Effector memory CD8-positive, alpha-beta T cell (primary cell): ENCODE results near the gene PPAN.

ENCODE experiments used
- ATAC-seq: fragments of 150-1000 bp; cut with Tn5 transposase; replicated peaks from 2 replicates; pipeline ENCODE4 v1.10.0; 2021; ENCODE audit warnings: mild to moderate bottlenecking, moderate library complexity
- DNase-seq, 3 experiments: peaks; one replicate each; pipeline ENCODE4 v3.0.0; 2021
- H3K27ac Mint-ChIP-seq, 2 donors: one replicate each; pipeline ENCODE4 v1.8.0; 2022; ENCODE audit warnings: mild to moderate bottlenecking in 2 of 2, mixed read lengths in 2 of 2, moderate library complexity in 2 of 2
- H3K27me3 Mint-ChIP-seq, 2 donors: one replicate each; pipeline ENCODE4 v1.8.0; 2022; ENCODE audit warnings: mixed read lengths in 2 of 2
- H3K36me3 Mint-ChIP-seq: one replicate; pipeline ENCODE4 v1.8.0; 2022; ENCODE audit warnings: mild to moderate bottlenecking, moderate library complexity, mixed read lengths; ENCODE audit not compliant: insufficient read depth
- H3K4me1 Mint-ChIP-seq, 2 donors: one replicate each; pipeline ENCODE4 v1.8.0; 2022; ENCODE audit warnings: low read depth in 2 of 2, mixed read lengths in 2 of 2
- H3K4me3 Mint-ChIP-seq, 2 donors: one replicate each; pipeline ENCODE4 v1.8.0; 2022; ENCODE audit warnings: mild to moderate bottlenecking in 2 of 2, mixed read lengths in 2 of 2, moderate library complexity in 2 of 2
- H3K9me3 Mint-ChIP-seq, 2 donors: one replicate each; pipeline ENCODE4 v1.8.0; 2022; ENCODE audit warnings: mixed read lengths in 2 of 2
- total RNA-seq, 9 experiments: gene quantifications; one replicate each; lab custom pipeline; 2026; lab: John Stamatoyannopoulos, UW

The PPAN gene, protein sequence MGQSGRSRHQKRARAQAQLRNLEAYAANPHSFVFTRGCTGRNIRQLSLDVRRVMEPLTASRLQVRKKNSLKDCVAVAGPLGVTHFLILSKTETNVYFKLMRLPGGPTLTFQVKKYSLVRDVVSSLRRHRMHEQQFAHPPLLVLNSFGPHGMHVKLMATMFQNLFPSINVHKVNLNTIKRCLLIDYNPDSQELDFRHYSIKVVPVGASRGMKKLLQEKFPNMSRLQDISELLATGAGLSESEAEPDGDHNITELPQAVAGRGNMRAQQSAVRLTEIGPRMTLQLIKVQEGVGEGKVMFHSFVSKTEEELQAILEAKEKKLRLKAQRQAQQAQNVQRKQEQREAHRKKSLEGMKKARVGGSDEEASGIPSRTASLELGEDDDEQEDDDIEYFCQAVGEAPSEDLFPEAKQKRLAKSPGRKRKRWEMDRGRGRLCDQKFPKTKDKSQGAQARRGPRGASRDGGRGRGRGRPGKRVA
- total RNA-seq: 8.5 to 43.7 (median 17.5) reads per million in 9 experiments

GRCh38 chr19:10106100-10106936 is at the start of gene PPAN:
Gene PPAN, plus strand, starts transcription at chr19:10106362. Its CDS starts 33 bp downstream, at chr19:10106395.
- ATAC-seq (peak; percentile 53), DNase-seq (peak; percentile 96 to 99 (median 97))
- peak within 1 kb of the TSS; percentile 100 for H3K27ac Mint-ChIP-seq
- H3K9me3 Mint-ChIP-seq: no peaks in the 10 kb centered on the region
- H3K4me1 Mint-ChIP-seq: peaks cover 55 to 63% of the 10 kb centered on the region in 2 donors
- no peaks in the 10 kb centered on the region for H3K27me3 Mint-ChIP-seq
- peak within 1 kb of the TSS; percentile 72 to 88 for H3K4me3 Mint-ChIP-seq
- peaks cover 85% of the 10 kb centered on the region for H3K36me3 Mint-ChIP-seq

DNA sequence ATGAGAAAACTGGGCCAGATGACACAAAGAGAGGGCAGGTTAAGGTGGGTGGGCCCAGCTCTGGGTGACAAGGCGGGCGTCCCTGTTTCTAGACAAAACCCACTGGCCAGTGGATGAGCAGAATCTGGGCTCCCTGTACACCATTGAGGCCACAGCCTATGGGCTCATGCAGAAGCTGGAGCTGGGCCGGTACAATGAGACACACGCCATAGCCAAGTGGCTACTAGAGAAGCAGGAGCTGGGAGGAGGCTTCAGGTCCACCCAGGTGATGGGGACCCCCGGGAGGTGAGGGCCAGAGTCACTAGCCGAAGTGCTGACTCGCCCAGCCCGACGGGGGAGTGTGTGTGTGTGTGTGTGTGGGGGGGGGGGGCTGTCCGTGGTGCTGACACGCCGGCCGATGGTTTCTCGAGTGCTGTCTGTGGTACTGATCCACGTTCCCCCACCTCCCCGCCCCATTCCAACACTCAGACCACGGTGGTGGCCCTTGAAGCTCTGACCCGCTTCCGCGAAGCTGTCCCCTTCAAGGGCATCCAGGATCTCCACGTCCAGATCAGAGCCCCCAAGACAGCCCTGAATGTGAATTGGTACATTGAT is 44.3 kb upstream of the PPAN start:
- H3K4me1 Mint-ChIP-seq: no peaks in the 10 kb centered on the region
- DNase-seq: no peak
- ATAC-seq: no peak
- H3K36me3 Mint-ChIP-seq: no peaks in the 10 kb centered on the region
- no peak overlapping the region for H3K4me3 Mint-ChIP-seq
- H3K27ac Mint-ChIP-seq: no peak overlapping the region
- no peaks in the 10 kb centered on the region for H3K9me3 Mint-ChIP-seq
- H3K27me3 Mint-ChIP-seq: peaks cover 20 to 34% of the 10 kb centered on the region in 2 donors

DNA sequence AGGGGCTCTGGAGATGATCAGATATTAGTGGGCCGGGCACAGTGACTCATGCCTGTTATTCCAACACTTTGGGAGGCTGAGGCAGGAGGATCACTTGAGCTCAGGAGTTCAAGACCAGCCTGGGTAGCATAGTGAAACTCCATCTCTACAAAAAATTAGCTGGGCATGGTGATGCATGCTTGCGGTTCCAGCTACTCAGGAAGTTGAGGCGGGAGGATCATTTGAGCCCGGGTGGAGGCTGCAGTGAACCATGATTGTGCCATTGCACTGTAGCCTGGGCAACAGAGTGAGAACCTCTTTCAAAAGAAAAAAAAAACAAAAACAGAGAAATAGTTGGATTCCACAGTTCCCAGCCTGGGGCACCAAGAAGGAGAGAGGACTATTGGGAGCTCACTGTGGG is 38.0 kb upstream of the PPAN start:
- Mint-ChIP-seq H3K27me3 (peaks cover 4 to 10% of the 10 kb centered on the region in 2 donors), H3K4me3 (peak overlapping the region; percentile 5 to 35), H3K36me3 (no peaks in the 10 kb centered on the region), H3K4me1 (peaks cover 9 to 10% of the 10 kb centered on the region in 2 donors), H3K27ac (peak overlapping the region in 1 of 2 donors; percentile 39), H3K9me3 (no peaks in the 10 kb centered on the region)
- no peak for DNase-seq
- ATAC-seq: peak; percentile 58

DNA sequence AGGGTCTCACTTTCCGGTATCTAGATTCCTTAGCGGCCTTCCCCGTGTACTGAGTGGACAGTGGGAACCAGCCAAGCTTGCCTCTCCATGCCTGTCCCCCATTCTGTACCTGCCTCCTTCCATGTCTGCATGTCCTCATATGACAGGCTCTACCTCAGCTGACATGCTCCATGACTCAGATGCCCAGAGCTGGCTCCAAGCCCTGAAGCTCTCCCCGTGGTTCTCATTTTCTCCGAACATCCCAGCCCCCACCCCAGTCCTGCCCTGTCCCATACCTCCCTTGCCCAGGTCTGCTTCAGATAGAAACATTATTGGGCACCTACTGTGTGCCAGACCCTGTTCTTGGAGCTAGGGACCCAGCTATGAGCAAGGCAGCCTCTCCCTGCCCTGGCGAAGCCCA is 37.1 kb upstream of the PPAN start:
- no peaks in the 10 kb centered on the region for H3K9me3 Mint-ChIP-seq
- H3K36me3 Mint-ChIP-seq: no peaks in the 10 kb centered on the region
- DNase-seq (no peak), ATAC-seq (no peak)
- H3K4me1 Mint-ChIP-seq: peaks cover 9 to 10% of the 10 kb centered on the region in 2 donors
- peaks cover 0 to 2% of the 10 kb centered on the region in 2 donors for H3K27me3 Mint-ChIP-seq
- peak overlapping the region; percentile 58 to 60 for H3K27ac Mint-ChIP-seq
- H3K4me3 Mint-ChIP-seq: no peak overlapping the region

DNA sequence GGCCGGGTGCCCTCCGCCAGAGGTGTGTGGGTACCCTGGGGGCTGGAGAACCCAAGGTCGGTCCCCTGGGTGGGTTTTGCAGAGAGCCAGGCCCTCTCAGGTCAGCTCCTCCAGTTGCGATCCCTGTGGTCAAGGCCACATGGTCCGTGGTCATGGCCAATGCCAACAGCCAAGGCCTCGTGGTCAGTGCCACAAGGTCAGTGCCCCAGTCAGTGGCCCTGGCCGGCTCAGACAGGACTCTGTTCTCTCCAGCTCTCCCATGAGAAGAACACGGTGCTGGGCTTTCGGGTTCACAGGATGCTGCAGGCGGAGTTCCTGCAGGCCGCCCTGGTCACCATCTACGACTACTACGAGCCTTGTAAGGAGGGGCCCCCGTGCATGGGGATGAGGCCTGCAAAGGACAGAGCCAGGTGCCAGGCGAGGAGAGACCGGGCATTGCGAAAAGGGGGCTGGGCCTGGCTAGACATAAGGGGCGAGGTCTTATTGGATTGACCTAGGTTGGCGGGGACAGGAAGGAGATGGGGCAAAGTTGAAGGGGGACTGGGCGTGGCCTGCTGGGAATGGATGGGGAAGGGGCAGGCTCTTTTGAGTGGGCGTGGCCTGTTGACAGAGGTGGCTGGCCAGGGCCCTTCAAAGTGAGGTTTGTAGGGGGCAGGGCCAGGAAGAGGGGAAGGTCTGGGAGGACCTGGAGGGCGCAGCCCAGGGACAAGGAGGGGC is 35.3 kb upstream of the PPAN start:
- H3K27ac Mint-ChIP-seq: no peak overlapping the region

GRCh38 chr19:10074153-10074552 is 32.0 kb upstream of the PPAN start:
- Mint-ChIP-seq H3K9me3 (no peaks in the 10 kb centered on the region), H3K27me3 (peaks cover 0 to 5% of the 10 kb centered on the region in 2 donors), H3K4me3 (no peak overlapping the region), H3K36me3 (no peaks in the 10 kb centered on the region), H3K4me1 (no peaks in the 10 kb centered on the region), H3K27ac (peak overlapping the region in 1 of 2 donors; percentile 25)
- DNase-seq: peak; percentile 42 to 52 (median 45)
- peak; percentile 85 for ATAC-seq

More for the DNA sequence above, 35.3 kb upstream of the PPAN start:
- Mint-ChIP-seq H3K4me1 (peaks cover 9 to 10% of the 10 kb centered on the region in 2 donors), H3K9me3 (no peaks in the 10 kb centered on the region), H3K4me3 (no peak overlapping the region), H3K27me3 (peaks cover 0 to 2% of the 10 kb centered on the region in 2 donors), H3K36me3 (no peaks in the 10 kb centered on the region)
- ATAC-seq (no peak), DNase-seq (no peak)

- DNase-seq: no peak
- Mint-ChIP-seq H3K4me3 (no peak overlapping the region), H3K9me3 (no peaks in the 10 kb centered on the region), H3K27me3 (peaks cover 0 to 5% of the 10 kb centered on the region in 2 donors), H3K27ac (no peak overlapping the region), H3K4me1 (no peaks in the 10 kb centered on the region), H3K36me3 (no peaks in the 10 kb centered on the region)
- ATAC-seq: no peak
These were observed 29.6 kb upstream of the PPAN start for GRCh38 chr19:10076535-10076934.

DNA sequence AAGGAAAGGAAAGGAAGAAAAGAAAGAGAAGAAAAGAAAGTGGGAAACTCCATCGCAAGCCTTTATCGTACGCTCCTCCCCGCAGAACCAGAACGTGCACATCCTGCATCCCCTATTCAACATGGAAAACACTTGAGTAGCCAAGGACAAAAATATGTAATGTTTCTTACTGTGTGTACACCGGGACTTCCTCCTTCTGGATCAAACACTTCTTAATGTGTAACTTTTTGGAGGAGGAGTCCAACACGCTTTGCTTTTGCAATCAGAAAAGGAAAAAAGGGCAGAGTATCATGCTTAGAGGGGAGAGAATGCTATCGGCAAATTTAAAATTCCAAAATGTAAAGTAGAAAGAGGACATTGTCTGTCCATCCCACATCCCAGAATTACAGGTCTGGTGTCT is 27.8 kb upstream of the PPAN start:
- DNase-seq (no peak), ATAC-seq (no peak)
- Mint-ChIP-seq H3K27ac (no peak overlapping the region), H3K4me1 (peaks cover 0 to 1% of the 10 kb centered on the region in 2 donors), H3K36me3 (no peaks in the 10 kb centered on the region), H3K27me3 (peaks cover 0 to 5% of the 10 kb centered on the region in 2 donors), H3K9me3 (no peaks in the 10 kb centered on the region), H3K4me3 (no peak overlapping the region)

- no peaks in the 10 kb centered on the region for H3K36me3 Mint-ChIP-seq
- DNase-seq: no peak
- H3K27me3 Mint-ChIP-seq: peaks cover 0 to 5% of the 10 kb centered on the region in 2 donors
- H3K4me3 Mint-ChIP-seq: no peak overlapping the region
- no peak for ATAC-seq
- H3K4me1 Mint-ChIP-seq: peaks cover 0 to 1% of the 10 kb centered on the region in 2 donors
- H3K9me3 Mint-ChIP-seq: no peaks in the 10 kb centered on the region
- no peak overlapping the region for H3K27ac Mint-ChIP-seq
These were observed 27.1 kb upstream of the PPAN start for GRCh38 chr19:10079031-10079453.

DNA sequence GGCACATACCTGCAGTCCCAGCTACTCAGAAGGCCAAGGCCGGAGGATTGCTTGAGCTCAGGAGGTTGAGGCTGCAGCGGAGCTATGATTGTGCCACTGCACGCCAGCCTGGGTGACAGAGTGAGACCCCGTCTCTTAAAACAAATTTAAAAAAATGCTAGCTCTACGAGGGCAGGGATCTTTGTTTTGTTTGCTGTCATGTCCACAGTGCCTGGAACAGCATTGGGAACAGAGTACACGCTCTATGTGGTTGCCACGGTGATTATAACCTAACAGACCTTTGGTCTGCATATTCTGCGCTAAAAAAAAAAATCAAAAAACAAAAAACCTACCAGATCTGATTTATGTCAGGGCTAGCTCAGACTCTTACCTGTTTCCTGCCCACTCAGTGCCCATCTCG is 22.3 kb upstream of the PPAN start:
- peaks cover 14% of the 10 kb centered on the region for H3K36me3 Mint-ChIP-seq
- no peaks in the 10 kb centered on the region for H3K27me3 Mint-ChIP-seq
- no peaks in the 10 kb centered on the region for H3K9me3 Mint-ChIP-seq
- H3K4me1 Mint-ChIP-seq: peaks cover 10 to 12% of the 10 kb centered on the region in 2 donors
- H3K4me3 Mint-ChIP-seq: no peak overlapping the region
- H3K27ac Mint-ChIP-seq: no peak overlapping the region
- ATAC-seq (no peak), DNase-seq (no peak)

GRCh38 chr19:10084803-10085202 is 21.4 kb upstream of the PPAN start:
- no peaks in the 10 kb centered on the region for H3K9me3 Mint-ChIP-seq
- H3K4me1 Mint-ChIP-seq: peaks cover 10 to 12% of the 10 kb centered on the region in 2 donors
- peaks cover 17% of the 10 kb centered on the region for H3K36me3 Mint-ChIP-seq
- DNase-seq: no peak
- H3K27me3 Mint-ChIP-seq: no peaks in the 10 kb centered on the region
- H3K4me3 Mint-ChIP-seq: peak overlapping the region; percentile 84 to 90
- no peak for ATAC-seq
- H3K27ac Mint-ChIP-seq: peak overlapping the region in 1 of 2 donors; percentile 19

- H3K27ac Mint-ChIP-seq: peak within 1 kb of the TSS; percentile 87 to 94
- H3K36me3 Mint-ChIP-seq: peaks cover 24% of the 10 kb centered on the region
- H3K4me1 Mint-ChIP-seq: peaks cover 12 to 13% of the 10 kb centered on the region in 2 donors
- H3K4me3 Mint-ChIP-seq: peak within 1 kb of the TSS; percentile 84 to 90
- no peaks in the 10 kb centered on the region for H3K9me3 Mint-ChIP-seq
- no peaks in the 10 kb centered on the region for H3K27me3 Mint-ChIP-seq
- DNase-seq (peak; percentile 81 to 86 (median 84)), ATAC-seq (peak; percentile 95)
These were observed 20.2 kb upstream of the PPAN start, which contains the start of gene SHFL for GRCh38 chr19:10085641-10086590. Gene SHFL, plus strand, starts transcription at chr19:10086317. Its CDS starts 111 bp downstream, at chr19:10086428.
